Measurements from ENCODE around the gene LRRC8E. TPM values are rescaled to one million over a fixed set of nuclear protein-coding genes. Genes with fewer than 3 reads are reported as not detected.

The LRRC8E gene
- total and polyA plus RNA-seq, 2 of the 8 experiments (the other 6 are each of a cell fraction or from before 2014, with no cell fraction given) = 2.7 to 2.9 TPM

DNA sequence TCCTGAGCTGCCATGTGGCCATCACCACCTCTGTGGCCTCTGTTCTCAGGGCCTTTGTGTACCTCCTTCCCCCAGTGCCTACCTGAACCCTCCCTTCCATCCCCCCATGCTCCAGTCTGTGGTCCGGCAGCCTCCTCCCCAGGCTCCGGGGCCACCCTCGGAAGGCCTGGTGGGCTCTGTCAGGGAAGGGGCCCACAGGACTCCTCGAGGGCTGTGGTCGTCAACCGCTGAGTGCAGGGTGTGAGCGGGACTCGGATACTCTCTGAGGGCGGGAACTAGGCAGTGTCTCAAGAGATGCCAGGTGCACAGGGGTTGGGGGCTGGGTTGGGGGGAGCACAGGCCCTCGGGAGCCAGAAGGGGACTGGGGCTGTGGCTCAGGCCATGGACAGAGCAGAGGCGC, 19.2 kb downstream of the LRRC8E start:
- Histone ChIP-seq H4K5ac (ENCODE audit: insufficient read length, low read depth, low read length) (no peak overlapping the region), H4K91ac (replicated peaks; ENCODE audit: insufficient read length, low read length) (no peak overlapping the region), H2AK5ac (ENCODE audit: low read depth, low read length) (no peak overlapping the region), H3K27ac (ENCODE audit: low read depth, low read length) (no peak overlapping the region), H4K8ac (ENCODE audit: extremely low read depth, insufficient read depth, low read length) (no peak overlapping the region), H3K23me2 (ENCODE audit: low read depth, low read length) (peaks cover 12% of the 10 kb centered on the region), H2BK12ac (ENCODE audit: low read depth, low read length) (no peak overlapping the region), H2BK15ac (ENCODE audit: low read length) (no peak overlapping the region), H3K4me3 (ENCODE audit: extremely low read depth in 1 of 4, insufficient read depth in 2 of 4, low read depth in 3 of 4, low read length in 4 of 4) (no peak overlapping the region), H3K27me3 (replicated peaks in 1 of 4; ENCODE audit: control insufficient read depth in 3 of 4, extremely low read depth in 1 of 4, insufficient read depth in 3 of 4, low read length in 3 of 4) (no peaks in the 10 kb centered on the region), H3K79me2 (ENCODE audit: control insufficient read depth in 1 of 2, insufficient read depth in 2 of 2, low read length in 2 of 2) (peaks cover 0 to 22% of the 10 kb centered on the region in 2 experiments; a peak in 2 of 4 replicates), H3K4ac (replicated peaks; ENCODE audit: insufficient read length, low read depth, low read length) (no peak overlapping the region), H3K9me3 (ENCODE audit: insufficient read depth in 2 of 2, low read depth in 1 of 2, low read length in 1 of 2) (no peaks in the 10 kb centered on the region), H3K23ac (ENCODE audit: insufficient read length) (no peak overlapping the region), H3K4me1 (replicated peaks in 1 of 4; ENCODE audit: control insufficient read depth in 3 of 4, insufficient read depth in 4 of 4, low read length in 3 of 4) (peaks cover 0 to 11% (median 7%) of the 10 kb centered on the region in 4 experiments; a peak in 5 of 7 replicates), H3K79me1 (ENCODE audit: low read depth, low read length) (peaks cover 11% of the 10 kb centered on the region), H2BK5ac (ENCODE audit: low read depth, low read length) (no peak overlapping the region), H2BK20ac (ENCODE audit: low read length) (no peak overlapping the region), H3K4me2 (ENCODE audit: insufficient read depth in 1 of 2, low read depth in 2 of 2, low read length in 2 of 2) (no peak overlapping the region), H3K14ac (ENCODE audit: insufficient read length) (no peak overlapping the region), H4K20me1 (replicated peaks in 1 of 2; ENCODE audit: control insufficient read depth in 1 of 2, insufficient read depth in 2 of 2, low read length in 2 of 2) (peaks cover 5 to 19% of the 10 kb centered on the region in 2 experiments), H3K56ac (replicated peaks; ENCODE audit: insufficient read length, low read depth, low read length) (no peak overlapping the region), H3K36me3 (ENCODE audit: control insufficient read depth in 2 of 4, insufficient read depth in 4 of 4, low read length in 3 of 4) (peaks cover 5 to 27% (median 16%) of the 10 kb centered on the region in 4 experiments; a peak in 5 of 8 replicates), H2AFZ (ENCODE audit: low read length) (no peak overlapping the region), H2BK120ac (replicated peaks; ENCODE audit: low read depth, low read length) (no peak overlapping the region), H3K18ac (ENCODE audit: extremely low read depth, low read length) (no peak overlapping the region), H3K9ac (replicated peaks in 1 of 4; ENCODE audit: extremely low read depth in 1 of 4, low read depth in 3 of 4, low read length in 3 of 4) (no peak overlapping the region)
- WGBS, 2 experiments (ENCODE audit: extremely low coverage in 1 of 2, insufficient coverage in 1 of 2, insufficient read length in 1 of 2, insufficient replicate concordance in 2 of 2, low coverage in 1 of 2, low lambda C conversion rate in 2 of 2, missing lambda C conversion rate in 1 of 2) = 97% methylated on average over 11 of the region's 11 CpGs; no CpG with 5 or more reads in 1 of the 2 experiments
- DNase-seq (ENCODE audit: low read depth in 1 of 2, low spot score in 2 of 2) (no peak), FAIRE-seq (no peak)
- ChIA-PET POLR2A (ENCODE audit: partially characterized antibody) (interaction anchor here (1.4 to 2.1 kb wide), 2 partner anchors 10 to 35 kb away, joined by 10 to 12 read pairs; partner anchors contain the start of gene TIMM44), CTCF (ENCODE audit: partially characterized antibody) (interaction anchor here (0.6 to 1.8 kb wide), 3 partner anchors 10 to 61 kb away, joined by 3 to 12 read pairs (median 3); no protein-coding TSS in a partner anchor)
- TF ChIP-seq JUND (IDR thresholded peaks at IDR 0.05; ENCODE audit: low read length) (no peak), SIN3A (conservative IDR thresholded peaks at IDR 0.05 in 1 of 2, IDR thresholded peaks at IDR 0.05 in 1 of 2; ENCODE audit: low read depth in 1 of 2, low read length in 2 of 2) (no peak), CEBPB (IDR thresholded peaks at IDR 0.05; ENCODE audit: low read depth, low read length) (no peak), JUN (IDR thresholded peaks at IDR 0.05; ENCODE audit: low read depth, low read length) (no peak), EZH2 (IDR thresholded peaks at IDR 0.05; ENCODE audit: low read depth, low read length, severe bottlenecking) (no peak), SIRT6 (IDR thresholded peaks at IDR 0.05; ENCODE audit: low read length) (no peak)
- TF ChIP-seq, protein P1, sequence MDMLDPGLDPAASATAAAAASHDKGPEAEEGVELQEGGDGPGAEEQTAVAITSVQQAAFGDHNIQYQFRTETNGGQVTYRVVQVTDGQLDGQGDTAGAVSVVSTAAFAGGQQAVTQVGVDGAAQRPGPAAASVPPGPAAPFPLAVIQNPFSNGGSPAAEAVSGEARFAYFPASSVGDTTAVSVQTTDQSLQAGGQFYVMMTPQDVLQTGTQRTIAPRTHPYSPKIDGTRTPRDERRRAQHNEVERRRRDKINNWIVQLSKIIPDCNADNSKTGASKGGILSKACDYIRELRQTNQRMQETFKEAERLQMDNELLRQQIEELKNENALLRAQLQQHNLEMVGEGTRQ (IDR thresholded peaks at IDR 0.05; ENCODE audit: low read length) = no peak
- TF ChIP-seq, protein P2, sequence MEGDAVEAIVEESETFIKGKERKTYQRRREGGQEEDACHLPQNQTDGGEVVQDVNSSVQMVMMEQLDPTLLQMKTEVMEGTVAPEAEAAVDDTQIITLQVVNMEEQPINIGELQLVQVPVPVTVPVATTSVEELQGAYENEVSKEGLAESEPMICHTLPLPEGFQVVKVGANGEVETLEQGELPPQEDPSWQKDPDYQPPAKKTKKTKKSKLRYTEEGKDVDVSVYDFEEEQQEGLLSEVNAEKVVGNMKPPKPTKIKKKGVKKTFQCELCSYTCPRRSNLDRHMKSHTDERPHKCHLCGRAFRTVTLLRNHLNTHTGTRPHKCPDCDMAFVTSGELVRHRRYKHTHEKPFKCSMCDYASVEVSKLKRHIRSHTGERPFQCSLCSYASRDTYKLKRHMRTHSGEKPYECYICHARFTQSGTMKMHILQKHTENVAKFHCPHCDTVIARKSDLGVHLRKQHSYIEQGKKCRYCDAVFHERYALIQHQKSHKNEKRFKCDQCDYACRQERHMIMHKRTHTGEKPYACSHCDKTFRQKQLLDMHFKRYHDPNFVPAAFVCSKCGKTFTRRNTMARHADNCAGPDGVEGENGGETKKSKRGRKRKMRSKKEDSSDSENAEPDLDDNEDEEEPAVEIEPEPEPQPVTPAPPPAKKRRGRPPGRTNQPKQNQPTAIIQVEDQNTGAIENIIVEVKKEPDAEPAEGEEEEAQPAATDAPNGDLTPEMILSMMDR (IDR thresholded peaks at IDR 0.05; ENCODE audit: control extremely low read depth in 1 of 3, insufficient read depth in 1 of 3, low read depth in 1 of 3, low read length in 3 of 3) = no peak
- TF ChIP-seq, protein P3, sequence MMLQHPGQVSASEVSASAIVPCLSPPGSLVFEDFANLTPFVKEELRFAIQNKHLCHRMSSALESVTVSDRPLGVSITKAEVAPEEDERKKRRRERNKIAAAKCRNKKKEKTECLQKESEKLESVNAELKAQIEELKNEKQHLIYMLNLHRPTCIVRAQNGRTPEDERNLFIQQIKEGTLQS (IDR thresholded peaks at IDR 0.05; ENCODE audit: insufficient read depth, low read depth, low read length) = no peak

Data from H1 (cell line).